Fibroblast of mammary gland (primary cell): ENCODE results near the gene EPG5.
"Not testable (repeated sequence)": the region's sequence is repeated elsewhere in the genome, so short reads cannot be mapped to it uniquely, and the experiment has no call there.

Experiments
- DNase-seq: peaks from one replicate; pipeline ENCODE4 v3.0.0-alpha.2; 2010; ENCODE audit warnings: low read depth
- H3K4me3 ChIP-seq: 2 replicates; pipeline ENCODE4 v1.5.1; 2011; ENCODE audit warnings: low read depth, mild to moderate bottlenecking, low read length, moderate library complexity; ENCODE audit not compliant: control insufficient read depth
- CTCF ChIP-seq: conservative IDR thresholded peaks from 2 replicates; pipeline ENCODE4 v1.5.1; 2011; ENCODE audit warnings: low read depth, low read length, inconsistent platforms; ENCODE audit not compliant: control insufficient read depth, insufficient read depth

EPG5 gene

GRCh38 chr18:45852631-45853030 is 114.5 kb downstream of the EPG5 start:
- TF ChIP-seq CTCF, result no peak
- DNase-seq, result no peak
- H3K4me3 ChIP-seq, result no peak overlapping the region

DNA sequence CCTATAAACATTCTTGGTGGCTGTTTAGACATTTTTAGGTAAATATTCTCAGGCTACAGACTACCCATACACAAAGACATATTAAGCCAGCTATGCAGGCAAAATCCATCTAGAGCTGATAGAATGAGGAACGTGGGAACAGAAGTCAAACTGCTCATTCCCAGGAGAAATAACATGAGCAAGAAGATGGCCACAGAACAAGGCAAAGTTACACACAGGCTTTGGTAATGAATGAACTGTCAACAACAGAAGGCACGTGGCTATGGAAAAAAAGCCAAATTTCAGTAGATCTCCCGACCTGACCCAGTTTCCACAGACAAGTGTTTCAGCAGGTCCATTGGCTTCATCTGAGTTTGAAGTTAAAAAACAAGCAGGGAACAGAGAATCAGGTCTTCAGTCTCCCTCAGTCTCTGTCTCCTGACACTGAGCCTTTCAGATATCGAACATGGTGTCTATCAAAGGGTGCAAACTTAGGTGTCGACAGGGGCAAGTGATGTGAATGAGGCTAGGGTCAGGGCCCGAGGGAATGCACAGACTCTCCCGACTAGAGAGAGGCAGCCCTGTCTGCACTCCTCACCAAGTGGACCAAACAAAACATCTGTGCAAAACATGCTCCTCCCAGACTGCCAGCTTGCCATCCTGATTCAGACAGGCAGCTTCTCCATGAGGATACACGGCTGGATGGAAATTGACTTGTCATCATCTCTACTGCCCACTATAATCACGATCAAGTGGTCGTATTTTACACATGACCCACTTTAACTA is 115.8 kb downstream of the EPG5 start:
- TF ChIP-seq CTCF, result no peak
- no peak overlapping the region for H3K4me3 ChIP-seq
- peak; percentile 45 for DNase-seq

DNA sequence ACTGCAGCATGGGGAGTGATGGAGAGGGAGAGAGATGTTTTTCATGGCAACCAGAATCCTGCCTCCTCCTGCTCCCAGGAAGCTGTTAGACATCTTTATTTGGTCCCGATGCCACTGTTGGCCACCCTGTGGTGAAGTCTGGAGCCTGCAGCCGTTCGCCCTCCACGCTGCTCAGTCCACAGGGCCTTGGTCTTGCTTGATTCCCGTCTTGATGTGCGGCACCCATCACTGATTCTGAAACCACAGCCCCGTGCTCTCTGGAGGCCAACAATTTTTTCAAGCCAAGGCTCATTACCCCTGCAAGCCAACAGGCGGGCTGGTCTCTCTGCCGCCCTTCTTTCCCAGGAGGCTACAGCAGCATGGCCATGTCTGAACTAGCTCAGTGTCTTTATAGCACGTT is 117.1 kb downstream of the EPG5 start:
- H3K4me3 ChIP-seq, result no peak overlapping the region
- TF ChIP-seq CTCF, result peak; percentile 35
- peak; percentile 19 for DNase-seq

GRCh38 chr18:45849529-45849928 is 117.6 kb downstream of the EPG5 start:
- DNase-seq, result no peak
- TF ChIP-seq CTCF, result no peak
- no peak overlapping the region for H3K4me3 ChIP-seq

- not testable (repeated sequence) for DNase-seq, H3K4me3 ChIP-seq
Observed at GRCh38 chr18:45848643-45849042, 118.5 kb downstream of the EPG5 start.

GRCh38 chr18:45847119-45847518 is 120.0 kb downstream of the EPG5 start:
- TF ChIP-seq CTCF, result no peak
- H3K4me3 ChIP-seq, result no peak overlapping the region
- no peak for DNase-seq

DNA sequence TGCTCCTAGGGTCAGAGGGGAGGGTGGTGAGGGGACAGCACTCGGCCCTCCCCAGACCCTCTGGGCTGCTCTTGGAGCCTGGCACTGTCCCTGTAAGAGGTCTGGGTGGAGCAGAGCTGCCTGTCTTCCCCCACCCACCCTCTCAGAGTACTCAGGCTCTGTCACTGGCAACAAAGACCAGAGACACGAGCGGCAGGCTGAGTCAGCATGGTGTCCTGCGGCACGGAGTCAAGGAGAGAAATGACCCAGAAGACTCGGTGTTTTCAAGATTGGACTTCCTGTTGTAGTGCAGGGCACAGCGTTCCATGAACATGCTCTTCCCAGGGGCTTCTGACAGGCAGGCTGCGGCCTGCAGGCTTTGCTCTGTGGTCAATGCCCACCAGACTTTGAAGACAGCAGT is 121.7 kb downstream of the EPG5 start:
- H3K4me3 ChIP-seq, result no peak overlapping the region
- DNase-seq, result no peak
- no peak for TF ChIP-seq CTCF
